ENCODE measurements around the gene CBFB. TPM values are rescaled to one million over a fixed set of nuclear protein-coding genes. Genes with fewer than 3 reads are reported as not detected.
A peak's percentile ranks its signal among the peaks of the same experiment; 100 is the strongest.

Gene CBFB
- total and polyA plus RNA-seq, 9 of the 15 experiments (the other 6 are each of a cell fraction or from before 2014, with no cell fraction given): 22.0 to 112 (median 66.5) TPM

DNA sequence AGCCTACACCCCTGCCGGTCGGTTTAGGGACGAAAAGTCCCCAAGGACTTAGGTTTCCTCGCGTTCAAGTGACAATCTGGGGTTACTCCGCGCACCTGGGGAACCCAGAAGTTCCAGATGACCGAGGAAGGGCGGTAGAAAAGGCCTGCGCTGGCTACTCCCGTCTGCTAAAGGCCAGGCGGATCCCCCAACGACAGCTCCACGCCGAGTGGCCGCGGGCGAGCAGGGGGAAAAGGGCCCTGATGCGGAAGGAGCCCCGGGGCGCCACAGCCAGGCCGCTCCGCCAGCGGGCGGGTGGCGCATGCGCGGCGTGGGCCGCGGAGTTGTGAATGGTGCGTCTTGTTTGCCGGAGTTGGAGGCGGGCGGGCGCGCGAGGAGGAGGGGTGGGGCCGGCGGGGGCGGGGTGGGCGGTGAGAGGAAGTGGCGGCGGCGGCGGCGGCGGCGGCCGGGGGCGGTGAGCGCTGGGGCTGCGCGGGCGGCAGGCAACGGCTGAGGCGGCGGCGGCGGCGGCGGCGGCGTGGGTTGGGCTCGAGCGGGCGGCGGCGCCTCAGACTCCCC, at the start of gene CBFB (continued):
- TF ChIP-seq, protein P1, sequence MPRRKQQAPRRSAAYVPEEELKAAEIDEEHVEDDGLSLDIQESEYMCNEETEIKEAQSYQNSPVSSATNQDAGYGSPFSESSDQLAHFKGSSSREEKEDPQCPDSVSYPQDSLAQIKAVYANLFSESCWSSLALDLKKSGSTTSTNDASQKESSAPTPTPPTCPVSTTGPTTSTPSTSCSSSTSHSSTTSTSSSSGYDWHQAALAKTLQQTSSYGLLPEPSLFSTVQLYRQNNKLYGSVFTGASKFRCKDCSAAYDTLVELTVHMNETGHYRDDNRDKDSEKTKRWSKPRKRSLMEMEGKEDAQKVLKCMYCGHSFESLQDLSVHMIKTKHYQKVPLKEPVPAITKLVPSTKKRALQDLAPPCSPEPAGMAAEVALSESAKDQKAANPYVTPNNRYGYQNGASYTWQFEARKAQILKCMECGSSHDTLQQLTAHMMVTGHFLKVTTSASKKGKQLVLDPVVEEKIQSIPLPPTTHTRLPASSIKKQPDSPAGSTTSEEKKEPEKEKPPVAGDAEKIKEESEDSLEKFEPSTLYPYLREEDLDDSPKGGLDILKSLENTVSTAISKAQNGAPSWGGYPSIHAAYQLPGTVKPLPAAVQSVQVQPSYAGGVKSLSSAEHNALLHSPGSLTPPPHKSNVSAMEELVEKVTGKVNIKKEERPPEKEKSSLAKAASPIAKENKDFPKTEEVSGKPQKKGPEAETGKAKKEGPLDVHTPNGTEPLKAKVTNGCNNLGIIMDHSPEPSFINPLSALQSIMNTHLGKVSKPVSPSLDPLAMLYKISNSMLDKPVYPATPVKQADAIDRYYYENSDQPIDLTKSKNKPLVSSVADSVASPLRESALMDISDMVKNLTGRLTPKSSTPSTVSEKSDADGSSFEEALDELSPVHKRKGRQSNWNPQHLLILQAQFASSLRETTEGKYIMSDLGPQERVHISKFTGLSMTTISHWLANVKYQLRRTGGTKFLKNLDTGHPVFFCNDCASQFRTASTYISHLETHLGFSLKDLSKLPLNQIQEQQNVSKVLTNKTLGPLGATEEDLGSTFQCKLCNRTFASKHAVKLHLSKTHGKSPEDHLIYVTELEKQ (CRISPR knock-in tag; IDR thresholded peaks at IDR 0.05): 0 out of 2 replicates have a peak, but pooled peaks have one; percentile 6
- TF ChIP-seq SRSF7 (optimal IDR thresholded peaks at IDR 0.05; ENCODE audit: low read depth, low read length): no peak
- TF ChIP-seq ZNF408 (CRISPR knock-in tag; IDR thresholded peaks at IDR 0.05; ENCODE audit: low read depth): no peak
- no peak for TF ChIP-seq ZNF785 (CRISPR knock-in tag; IDR thresholded peaks at IDR 0.05)
- TF ChIP-seq RFX1 (IDR thresholded peaks at IDR 0.05): no peak
- TF ChIP-seq, protein P2, sequence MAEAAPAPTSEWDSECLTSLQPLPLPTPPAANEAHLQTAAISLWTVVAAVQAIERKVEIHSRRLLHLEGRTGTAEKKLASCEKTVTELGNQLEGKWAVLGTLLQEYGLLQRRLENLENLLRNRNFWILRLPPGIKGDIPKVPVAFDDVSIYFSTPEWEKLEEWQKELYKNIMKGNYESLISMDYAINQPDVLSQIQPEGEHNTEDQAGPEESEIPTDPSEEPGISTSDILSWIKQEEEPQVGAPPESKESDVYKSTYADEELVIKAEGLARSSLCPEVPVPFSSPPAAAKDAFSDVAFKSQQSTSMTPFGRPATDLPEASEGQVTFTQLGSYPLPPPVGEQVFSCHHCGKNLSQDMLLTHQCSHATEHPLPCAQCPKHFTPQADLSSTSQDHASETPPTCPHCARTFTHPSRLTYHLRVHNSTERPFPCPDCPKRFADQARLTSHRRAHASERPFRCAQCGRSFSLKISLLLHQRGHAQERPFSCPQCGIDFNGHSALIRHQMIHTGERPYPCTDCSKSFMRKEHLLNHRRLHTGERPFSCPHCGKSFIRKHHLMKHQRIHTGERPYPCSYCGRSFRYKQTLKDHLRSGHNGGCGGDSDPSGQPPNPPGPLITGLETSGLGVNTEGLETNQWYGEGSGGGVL (CRISPR knock-in tag; IDR thresholded peaks at IDR 0.05): no peak
- no peak for TF ChIP-seq KLF10 (CRISPR knock-in tag; IDR thresholded peaks at IDR 0.05)
- no peak for TF ChIP-seq TRIM28 (IDR thresholded peaks at IDR 0.05)
- TF ChIP-seq ZNF644 (tag; IDR thresholded peaks at IDR 0.05; ENCODE audit: low read depth): no peak
- TF ChIP-seq ZFP1 (CRISPR knock-in tag; IDR thresholded peaks at IDR 0.05): 0 out of 2 replicates have a peak, but pooled peaks have one; percentile 19
- no peak for TF ChIP-seq FOXM1 (IDR thresholded peaks at IDR 0.05; ENCODE audit: low read depth)
- no peak for TF ChIP-seq FOXM1 (CRISPR knock-in tag; IDR thresholded peaks at IDR 0.05; ENCODE audit: low read depth)
- TF ChIP-seq ZSCAN29 (IDR thresholded peaks at IDR 0.05): peak; percentile 44; the same call in 1 of the 2 replicates
- TF ChIP-seq, protein P3, sequence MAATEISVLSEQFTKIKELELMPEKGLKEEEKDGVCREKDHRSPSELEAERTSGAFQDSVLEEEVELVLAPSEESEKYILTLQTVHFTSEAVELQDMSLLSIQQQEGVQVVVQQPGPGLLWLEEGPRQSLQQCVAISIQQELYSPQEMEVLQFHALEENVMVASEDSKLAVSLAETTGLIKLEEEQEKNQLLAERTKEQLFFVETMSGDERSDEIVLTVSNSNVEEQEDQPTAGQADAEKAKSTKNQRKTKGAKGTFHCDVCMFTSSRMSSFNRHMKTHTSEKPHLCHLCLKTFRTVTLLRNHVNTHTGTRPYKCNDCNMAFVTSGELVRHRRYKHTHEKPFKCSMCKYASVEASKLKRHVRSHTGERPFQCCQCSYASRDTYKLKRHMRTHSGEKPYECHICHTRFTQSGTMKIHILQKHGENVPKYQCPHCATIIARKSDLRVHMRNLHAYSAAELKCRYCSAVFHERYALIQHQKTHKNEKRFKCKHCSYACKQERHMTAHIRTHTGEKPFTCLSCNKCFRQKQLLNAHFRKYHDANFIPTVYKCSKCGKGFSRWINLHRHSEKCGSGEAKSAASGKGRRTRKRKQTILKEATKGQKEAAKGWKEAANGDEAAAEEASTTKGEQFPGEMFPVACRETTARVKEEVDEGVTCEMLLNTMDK (IDR thresholded peaks at IDR 0.05; ENCODE audit: borderline replicate concordance, insufficient read depth, low read depth, low read length, poor library complexity, severe bottlenecking): peak; percentile 61
